GM06990 (cell line): Measurements from ENCODE around the gene BANF2.

Experiments
- DNase-seq: peaks from one replicate; pipeline ENCODE4 v3.0.0-alpha.2; 2011; ENCODE audit not compliant: insufficient read length; ENCODE audit errors: extremely low read depth
- H3K27me3 ChIP-seq: replicated peaks from 2 replicates; pipeline ENCODE4 v1.6.0; 2011; ENCODE audit warnings: low read length; ENCODE audit not compliant: control insufficient read depth, insufficient read depth
- H3K36me3 ChIP-seq: 2 replicates; pipeline ENCODE4 v1.5.1; 2011; ENCODE audit warnings: low read length; ENCODE audit not compliant: control insufficient read depth, insufficient read depth
- H3K4me3 ChIP-seq: replicated peaks from 2 replicates; pipeline ENCODE4 v1.5.1; 2011; ENCODE audit warnings: low read depth, mild to moderate bottlenecking, control low read depth, low read length
- TF ChIP-seq, protein P1 (sequence below): IDR thresholded peaks from 2 replicates; pipeline ENCODE4 v1.5.1; 2011; ENCODE audit warnings: low read length, control low read depth, mild to moderate bottlenecking, inconsistent platforms; ENCODE audit not compliant: insufficient read depth, poor library complexity, severe bottlenecking

The BANF2 gene

DNA sequence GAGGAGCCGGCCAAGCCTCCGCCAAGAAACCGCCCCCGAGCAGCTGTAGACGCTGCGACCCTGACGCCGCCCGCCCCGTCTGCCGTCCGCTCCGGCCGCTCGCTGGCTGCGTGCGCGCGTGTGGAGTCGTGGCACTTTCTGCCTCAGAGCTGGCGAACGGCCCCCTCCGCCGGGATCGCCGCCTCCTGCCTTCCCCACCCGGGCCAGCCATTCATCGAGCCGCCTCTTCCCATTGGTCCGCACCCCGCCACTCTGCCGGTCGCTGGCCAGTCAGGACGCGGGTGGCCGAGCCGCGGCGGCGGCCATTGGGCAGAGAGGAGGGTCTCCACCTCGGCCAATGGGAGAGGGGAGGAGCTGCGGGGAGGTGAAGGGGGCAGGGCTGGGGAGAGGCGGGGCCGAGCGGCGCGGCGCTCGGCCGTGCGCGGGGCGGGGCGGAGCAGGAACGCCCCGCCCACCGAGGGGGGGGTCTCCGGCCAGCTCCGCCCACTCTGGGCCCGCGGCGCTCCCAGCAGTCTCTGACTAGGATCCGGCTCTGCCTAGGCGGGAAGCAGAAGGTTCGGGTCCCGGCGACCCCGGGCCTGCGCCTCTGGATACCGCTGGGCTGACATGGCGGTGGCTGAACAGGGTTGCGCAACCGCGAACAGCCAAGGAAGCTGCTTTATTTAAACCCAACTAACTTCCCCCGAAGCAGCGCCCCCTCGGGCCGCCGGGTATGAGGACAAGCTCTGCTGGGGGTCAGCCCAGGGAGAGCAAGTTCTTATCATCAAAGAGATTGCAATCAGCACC lies 17.5 kb upstream of the BANF2 start, which contains the start of gene RRBP1:
Gene RRBP1, minus strand, starts transcription at position 140 of the 786 bp plus-strand sequence. CDS start 21,735 bp downstream, outside the sequence.
- Histone ChIP-seq H3K4me3 (peak within 1 kb of the TSS; percentile 83), H3K36me3 (no peaks in the 10 kb centered on the region), H3K27me3 (no peaks in the 10 kb centered on the region; the same call in 1 of the 2 replicates)
- TF ChIP-seq, protein P1, sequence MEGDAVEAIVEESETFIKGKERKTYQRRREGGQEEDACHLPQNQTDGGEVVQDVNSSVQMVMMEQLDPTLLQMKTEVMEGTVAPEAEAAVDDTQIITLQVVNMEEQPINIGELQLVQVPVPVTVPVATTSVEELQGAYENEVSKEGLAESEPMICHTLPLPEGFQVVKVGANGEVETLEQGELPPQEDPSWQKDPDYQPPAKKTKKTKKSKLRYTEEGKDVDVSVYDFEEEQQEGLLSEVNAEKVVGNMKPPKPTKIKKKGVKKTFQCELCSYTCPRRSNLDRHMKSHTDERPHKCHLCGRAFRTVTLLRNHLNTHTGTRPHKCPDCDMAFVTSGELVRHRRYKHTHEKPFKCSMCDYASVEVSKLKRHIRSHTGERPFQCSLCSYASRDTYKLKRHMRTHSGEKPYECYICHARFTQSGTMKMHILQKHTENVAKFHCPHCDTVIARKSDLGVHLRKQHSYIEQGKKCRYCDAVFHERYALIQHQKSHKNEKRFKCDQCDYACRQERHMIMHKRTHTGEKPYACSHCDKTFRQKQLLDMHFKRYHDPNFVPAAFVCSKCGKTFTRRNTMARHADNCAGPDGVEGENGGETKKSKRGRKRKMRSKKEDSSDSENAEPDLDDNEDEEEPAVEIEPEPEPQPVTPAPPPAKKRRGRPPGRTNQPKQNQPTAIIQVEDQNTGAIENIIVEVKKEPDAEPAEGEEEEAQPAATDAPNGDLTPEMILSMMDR, result peak; percentile 94
- DNase-seq, result peak; percentile 99

DNA sequence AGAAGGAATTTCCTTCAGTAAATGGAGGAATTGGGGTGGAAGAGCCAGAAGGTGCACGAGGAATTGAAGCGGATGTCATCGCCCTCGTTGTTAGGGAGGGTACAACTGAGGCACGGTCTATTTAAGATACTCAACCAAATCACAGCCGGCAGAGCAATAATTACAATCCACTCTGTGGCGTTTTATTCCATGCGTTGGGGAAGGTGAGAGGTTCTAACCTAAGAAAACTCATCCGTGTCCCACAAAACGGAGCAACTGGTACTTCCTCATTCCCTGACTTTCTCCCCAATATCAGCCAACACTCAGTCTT lies 16.9 kb upstream of the BANF2 start:
- Histone ChIP-seq H3K4me3 (peak overlapping the region; percentile 75), H3K27me3 (no peaks in the 10 kb centered on the region; the same call in 1 of the 2 replicates), H3K36me3 (no peaks in the 10 kb centered on the region)
- no peak for DNase-seq
- TF ChIP-seq, protein P1, result no peak

DNA sequence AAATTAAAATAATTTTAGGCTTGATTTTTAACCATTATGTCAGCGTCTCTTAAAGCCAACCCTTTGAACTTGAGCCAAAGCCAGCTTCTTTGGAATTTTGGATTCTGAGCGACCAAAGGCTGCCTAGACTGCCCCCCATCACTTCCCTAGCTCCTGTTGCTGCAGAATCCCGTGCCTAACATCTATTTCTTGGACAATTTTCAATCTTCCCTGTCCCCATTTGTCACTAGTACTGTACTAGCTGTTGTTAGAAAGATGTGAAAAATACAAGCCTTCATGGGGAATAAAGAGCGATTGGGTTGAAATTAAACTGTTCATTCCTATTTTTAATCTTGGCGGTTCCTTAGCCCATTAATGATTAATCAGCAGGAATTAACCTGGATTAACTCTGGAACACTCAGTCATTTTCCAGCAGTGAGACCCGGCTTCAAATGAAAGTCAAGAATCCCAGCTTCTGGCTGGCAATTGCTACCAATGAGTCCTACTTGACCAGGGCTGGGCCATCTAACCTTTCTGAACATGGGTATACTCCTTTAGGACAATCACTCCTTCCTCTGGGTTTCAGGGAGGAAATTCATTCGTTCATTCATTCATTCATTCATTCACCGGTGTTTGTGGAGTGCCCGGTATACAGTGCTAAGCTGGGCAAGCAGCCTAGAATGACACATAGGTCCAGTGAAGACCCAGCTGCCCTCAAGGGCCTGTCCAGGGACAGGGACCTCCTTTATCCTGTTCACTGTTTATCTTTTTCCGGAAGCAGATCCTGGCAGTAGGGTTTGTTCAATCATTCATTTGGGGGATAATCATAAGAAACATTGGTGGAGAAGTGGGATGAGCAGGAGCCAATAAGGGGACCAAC lies 16.3 kb upstream of the BANF2 start:
- H3K36me3 ChIP-seq, result no peaks in the 10 kb centered on the region
- DNase-seq, result no peak
- TF ChIP-seq, protein P1, result no peak
- H3K4me3 ChIP-seq, result no peak overlapping the region
- no peaks in the 10 kb centered on the region; the same call in 1 of the 2 replicates for H3K27me3 ChIP-seq

DNA sequence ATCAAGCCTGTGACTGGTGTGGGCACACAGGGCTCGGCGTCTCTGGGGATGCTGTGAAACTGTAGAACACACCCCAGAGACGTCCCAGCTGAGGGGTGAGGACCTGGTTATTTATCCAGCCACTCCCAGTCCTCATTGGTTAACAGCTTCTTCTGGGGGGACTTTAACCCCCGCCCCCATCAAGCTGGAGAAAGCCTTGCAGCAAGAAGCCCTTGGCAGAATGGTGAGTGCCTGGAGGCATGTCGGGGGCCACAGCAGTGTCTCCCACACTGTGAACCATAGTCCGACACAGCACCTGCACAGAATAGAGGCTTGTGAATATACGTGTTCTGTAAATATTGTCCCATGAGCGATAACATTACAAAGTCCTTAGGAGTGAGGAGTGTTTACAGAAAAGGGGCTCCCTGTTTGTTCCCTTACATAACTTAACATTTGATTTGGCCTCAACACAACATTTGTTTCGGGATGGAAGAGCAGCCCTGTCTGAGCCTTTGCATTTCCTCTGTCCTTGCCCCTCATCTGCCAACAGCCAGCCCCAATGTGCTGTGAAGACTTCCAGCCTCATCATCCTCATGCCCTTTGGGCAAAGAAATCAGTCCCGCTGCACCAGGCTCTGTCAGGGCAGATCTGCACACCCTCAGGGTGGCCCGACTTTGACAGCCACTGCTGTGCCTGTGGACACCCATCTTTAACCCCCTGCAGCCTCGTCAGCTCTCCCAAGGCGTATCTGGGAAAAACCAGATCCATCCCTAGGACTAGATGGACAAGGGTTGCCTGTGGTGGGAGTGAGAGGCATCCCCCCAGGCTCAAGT lies 15.5 kb upstream of the BANF2 start:
- H3K36me3 ChIP-seq, result no peaks in the 10 kb centered on the region
- H3K27me3 ChIP-seq, result no peaks in the 10 kb centered on the region; the same call in 1 of the 2 replicates
- no peak overlapping the region for H3K4me3 ChIP-seq
- TF ChIP-seq, protein P1, result no peak
- no peak for DNase-seq

DNA sequence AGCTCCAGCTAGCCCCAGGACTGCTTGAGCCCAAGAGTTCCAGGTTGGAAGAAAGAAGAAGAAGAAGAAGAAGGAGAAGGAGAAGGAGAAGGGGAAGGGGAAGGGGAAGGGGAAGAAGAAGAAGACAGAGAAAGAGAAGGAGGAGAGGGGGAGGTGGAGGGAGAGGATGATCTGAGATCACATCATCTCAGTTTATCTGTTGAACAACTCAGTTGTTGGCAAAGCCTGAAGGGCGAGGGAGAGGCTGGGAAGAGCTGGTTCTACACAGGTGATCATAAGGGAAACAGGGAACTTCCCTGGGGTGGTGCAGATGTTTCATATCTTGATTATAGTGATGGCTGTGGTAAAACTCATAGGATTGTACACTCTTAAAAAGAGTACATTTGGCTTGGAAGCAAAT lies 14.6 kb upstream of the BANF2 start:
- DNase-seq, result no peak
- Histone ChIP-seq H3K27me3 (no peaks in the 10 kb centered on the region; the same call in 1 of the 2 replicates), H3K4me3 (no peak overlapping the region), H3K36me3 (no peaks in the 10 kb centered on the region)
- TF ChIP-seq, protein P1, result no peak
